Hepatocyte (in vitro differentiated cells): ENCODE measurements around the gene NR1D2. TPM values are rescaled to one million over a fixed set of nuclear protein-coding genes. Genes with fewer than 3 reads are reported as not detected.

Experiments
- DNase-seq: peaks from one replicate; pipeline ENCODE4 v3.0.0-alpha.2; 2016; ENCODE audit warnings: low spot score
- H2AFZ ChIP-seq: fragments of 200-600 bp; sonication (generic); 2 replicates; pipeline ENCODE4 v1.6.0; 2016; ENCODE audit warnings: antibody characterized with exemption, mild to moderate bottlenecking
- H3K27ac ChIP-seq: fragments of 200-600 bp; sonication (generic); 2 replicates; pipeline ENCODE4 v1.5.1; 2016; ENCODE audit warnings: mild to moderate bottlenecking
- H3K27me3 ChIP-seq: fragments of 200-600 bp; sonication (generic); 2 replicates; pipeline ENCODE4 v1.6.1; 2016
- H3K36me3 ChIP-seq: fragments of 200-600 bp; sonication (generic); replicated peaks from 2 replicates; pipeline ENCODE4 v1.5.1; 2016; ENCODE audit warnings: low read depth; ENCODE audit not compliant: insufficient read depth
- H3K4me1 ChIP-seq: fragments of 200-600 bp; sonication (generic); 2 replicates; pipeline ENCODE4 v1.5.1; 2016; ENCODE audit warnings: mild to moderate bottlenecking, moderate library complexity; ENCODE audit not compliant: insufficient read depth
- H3K4me2 ChIP-seq: fragments of 200-600 bp; sonication (generic); 2 replicates; pipeline ENCODE4 v1.6.0; 2016
- H3K4me3 ChIP-seq: fragments of 200-600 bp; sonication (generic); 2 replicates; pipeline ENCODE4 v1.5.1; 2016; ENCODE audit warnings: mild to moderate bottlenecking
- H3K79me2 ChIP-seq: fragments of 200-600 bp; sonication (generic); 2 replicates; pipeline ENCODE4 v1.6.0; 2017; ENCODE audit warnings: mild to moderate bottlenecking
- H3K9me2 ChIP-seq: fragments of 200-600 bp; sonication (generic); replicated peaks from 2 replicates; pipeline ENCODE4 v1.6.0; 2017; ENCODE audit warnings: mild to moderate bottlenecking; ENCODE audit not compliant: insufficient read depth
- H3K9me3 ChIP-seq: fragments of 200-600 bp; sonication (generic); 2 replicates; pipeline ENCODE4 v1.5.1; 2016; ENCODE audit warnings: low read depth, mild to moderate bottlenecking
- H4K20me1 ChIP-seq: fragments of 200-600 bp; sonication (generic); 2 replicates; pipeline ENCODE4 v1.6.0; 2016; ENCODE audit warnings: mild to moderate bottlenecking; ENCODE audit not compliant: insufficient read depth, poor library complexity, severe bottlenecking
- CTCF ChIP-seq: fragments of 200-600 bp; sonication (generic); IDR thresholded peaks from 2 replicates; pipeline ENCODE4 v1.5.1; 2016; ENCODE audit warnings: antibody characterized with exemption, mild to moderate bottlenecking; ENCODE audit not compliant: poor library complexity
- EZH2 ChIP-seq: fragments of 200-600 bp; sonication (generic); IDR thresholded peaks from 2 replicates; pipeline ENCODE4 v1.6.1; 2016; ENCODE audit warnings: antibody characterized with exemption, mild to moderate bottlenecking, borderline replicate concordance
- EZH2phosphoT487 ChIP-seq: fragments of 200-600 bp; sonication (generic); IDR thresholded peaks from one replicate; pipeline ENCODE4 v1.6.1; 2018; ENCODE audit warnings: antibody characterized with exemption, mild to moderate bottlenecking, low read depth, moderate library complexity; ENCODE audit not compliant: unreplicated experiment, severe bottlenecking
- WGBS: methylation state at CpG from one replicate; pipeline ENCODE4 v1.1.6; 2016; ENCODE audit warnings: low lambda C conversion rate; ENCODE audit errors: missing lambda C conversion rate; 5-methylcytosine and 5-hydroxymethylcytosine counted together
- polyA plus RNA-seq: library from polyadenylated mRNA; unstranded; fragments of >200 nt; fragmentation: Nextera tagmentation; extraction: Ambion mirVana; gene quantifications from 2 replicates; pipeline ENCODE4 v1.2.1, GENCODE V29; 2016
- total RNA-seq: library from RNA; depleted of rRNA; stranded (reverse); fragments of >200 nt; gene quantifications from 2 replicates; pipeline ENCODE4 v1.2.3, GENCODE V29; 2014

NR1D2 gene
- total and polyA plus RNA-seq, 2 experiments from 2014 or later, result 6.8 to 18.3 TPM

DNA sequence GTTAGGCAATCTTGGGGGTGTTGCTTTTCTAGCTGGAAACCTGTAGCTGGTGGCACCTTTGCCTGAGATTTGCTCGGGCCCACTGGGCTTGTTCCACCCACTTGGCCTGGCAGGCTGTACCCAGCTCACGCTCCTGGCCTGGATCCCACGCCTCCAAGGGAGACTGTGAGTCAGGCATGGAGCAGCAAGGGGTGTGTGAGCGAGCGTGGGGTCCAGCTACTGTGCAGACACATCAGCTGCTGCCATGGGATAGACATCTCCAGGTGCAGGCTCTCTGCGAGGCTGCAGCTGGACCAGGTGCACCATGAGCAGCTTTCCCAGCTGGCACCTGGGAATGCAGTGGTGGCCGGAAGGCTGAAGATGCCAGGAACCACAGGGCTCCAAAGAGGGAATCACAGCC lies 36.0 kb downstream of the NR1D2 start:
- Histone ChIP-seq H3K27me3 (no peaks in the 10 kb centered on the region), H3K9me2 (no peaks in the 10 kb centered on the region), H3K9me3 (no peaks in the 10 kb centered on the region), H3K4me1 (peaks cover 4% of the 10 kb centered on the region), H3K4me2 (no peak overlapping the region), H3K79me2 (no peaks in the 10 kb centered on the region), H3K27ac (no peak overlapping the region), H2AFZ (no peak overlapping the region), H4K20me1 (no peaks in the 10 kb centered on the region), H3K4me3 (no peak overlapping the region), H3K36me3 (peaks cover under 1% of the 10 kb centered on the region)
- WGBS, result 97% methylated on average over 7 of the region's 7 CpGs
- no peak for TF ChIP-seq CTCF
- TF ChIP-seq EZH2phosphoT487, result no peak
- no peak for TF ChIP-seq EZH2
- no peak for DNase-seq

- H3K36me3 ChIP-seq, result no peaks in the 10 kb centered on the region
- no peaks in the 10 kb centered on the region for H3K9me2 ChIP-seq
- H2AFZ ChIP-seq, result no peak overlapping the region
- no peaks in the 10 kb centered on the region for H3K27me3 ChIP-seq
- no peaks in the 10 kb centered on the region for H3K9me3 ChIP-seq
- H3K79me2 ChIP-seq, result no peaks in the 10 kb centered on the region
- H3K4me3 ChIP-seq, result no peak overlapping the region
- no peak for TF ChIP-seq EZH2phosphoT487
- no peak for TF ChIP-seq EZH2
- no peak for TF ChIP-seq CTCF
- H3K27ac ChIP-seq, result no peak overlapping the region
- no peaks in the 10 kb centered on the region for H4K20me1 ChIP-seq
- DNase-seq, result no peak
- 78% methylated on average over 5 of the region's 5 CpGs for WGBS
- H3K4me1 ChIP-seq, result peaks cover 4% of the 10 kb centered on the region
- no peak overlapping the region for H3K4me2 ChIP-seq
Observed at GRCh38 chr3:23981955-23982354, 36.9 kb downstream of the NR1D2 start.

- no peak for DNase-seq
- Histone ChIP-seq H3K4me1 (peaks cover 4% of the 10 kb centered on the region), H3K9me2 (no peaks in the 10 kb centered on the region), H2AFZ (no peak overlapping the region), H3K36me3 (no peaks in the 10 kb centered on the region), H3K79me2 (no peaks in the 10 kb centered on the region), H3K27ac (no peak overlapping the region), H4K20me1 (no peaks in the 10 kb centered on the region), H3K9me3 (no peaks in the 10 kb centered on the region), H3K27me3 (no peaks in the 10 kb centered on the region), H3K4me2 (no peak overlapping the region), H3K4me3 (no peak overlapping the region)
- WGBS, result 93% methylated on average over 3 of the region's 3 CpGs
- no peak for TF ChIP-seq EZH2phosphoT487
- no peak for TF ChIP-seq EZH2
- no peak for TF ChIP-seq CTCF
Observed at GRCh38 chr3:23984934-23985333, 39.8 kb downstream of the NR1D2 start.
